ENCODE measurements around the gene ACACA.
A peak's percentile ranks its signal among the peaks of the same experiment; 100 is the strongest.

Gene ACACA

GRCh38 chr17:37225465-37225864, 181.2 kb downstream of the ACACA start:
- DNase-seq, result no peak

- DNase-seq, result no peak
These were observed 184.8 kb downstream of the ACACA start for GRCh38 chr17:37221865-37222264.

GRCh38 chr17:37220607-37220953, 186.1 kb downstream of the ACACA start:
- peak; percentile 27 for DNase-seq

GRCh38 chr17:37219876-37220606, 186.6 kb downstream of the ACACA start:
- peak; percentile 1 for DNase-seq

- DNase-seq, result no peak
These were observed 187.8 kb downstream of the ACACA start for GRCh38 chr17:37218849-37219248.

GRCh38 chr17:37214416-37214815, 192.2 kb downstream of the ACACA start:
- DNase-seq, result no peak

GRCh38 chr17:37213927-37214326, 192.7 kb downstream of the ACACA start:
- DNase-seq, result no peak

- no peak for DNase-seq
These were observed 194.5 kb downstream of the ACACA start for GRCh38 chr17:37212179-37212578.

GRCh38 chr17:37211136-37211535, 195.5 kb downstream of the ACACA start:
- no peak for DNase-seq

- DNase-seq, result no peak
These were observed 199.5 kb downstream of the ACACA start for GRCh38 chr17:37207103-37207502.

GRCh38 chr17:37206299-37206698, 200.3 kb downstream of the ACACA start:
- DNase-seq, result no peak

GRCh38 chr17:37200497-37200896, 206.1 kb downstream of the ACACA start:
- no peak for DNase-seq

GRCh38 chr17:37197336-37197735, 209.3 kb downstream of the ACACA start:
- DNase-seq, result no peak

- DNase-seq, result no peak
These were observed 212.4 kb downstream of the ACACA start for GRCh38 chr17:37194208-37194607.

GRCh38 chr17:37191219-37191618, 215.4 kb downstream of the ACACA start:
- no peak for DNase-seq

GRCh38 chr17:37190493-37190892, 216.1 kb downstream of the ACACA start:
- DNase-seq, result no peak

GRCh38 chr17:37188157-37188556, 218.5 kb downstream of the ACACA start:
- DNase-seq, result no peak

- DNase-seq, result peak; percentile 25
These were observed 219.4 kb downstream of the ACACA start for GRCh38 chr17:37187262-37187661.

- peak; percentile 44 for DNase-seq
These were observed 223.7 kb downstream of the ACACA start for GRCh38 chr17:37182786-37183465.

- no peak for DNase-seq
These were observed 226.3 kb downstream of the ACACA start for GRCh38 chr17:37180376-37180775.

- DNase-seq, result peak; percentile 86
These were observed 226.7 kb downstream of the ACACA start for GRCh38 chr17:37179893-37180292.

GRCh38 chr17:37177254-37177870, 229.3 kb downstream of the ACACA start:
- no peak for DNase-seq

GRCh38 chr17:37176723-37177122, 229.9 kb downstream of the ACACA start:
- DNase-seq, result peak; percentile 9

GRCh38 chr17:37174205-37174604, 232.4 kb downstream of the ACACA start:
- DNase-seq, result peak; percentile 31
